Nucleus accumbens (tissue), 56 donors: ENCODE results near the gene CLDN9.

Experiments used
- DNase-seq, 56 donors: peaks; one replicate each; lab custom pipeline; 2025; lab: John Stamatoyannopoulos, UW

The CLDN9 gene

GRCh38 chr16:3015865-3016521 lies 3.3 kb downstream of the CLDN9 start:
- DNase-seq = no peak

DNA sequence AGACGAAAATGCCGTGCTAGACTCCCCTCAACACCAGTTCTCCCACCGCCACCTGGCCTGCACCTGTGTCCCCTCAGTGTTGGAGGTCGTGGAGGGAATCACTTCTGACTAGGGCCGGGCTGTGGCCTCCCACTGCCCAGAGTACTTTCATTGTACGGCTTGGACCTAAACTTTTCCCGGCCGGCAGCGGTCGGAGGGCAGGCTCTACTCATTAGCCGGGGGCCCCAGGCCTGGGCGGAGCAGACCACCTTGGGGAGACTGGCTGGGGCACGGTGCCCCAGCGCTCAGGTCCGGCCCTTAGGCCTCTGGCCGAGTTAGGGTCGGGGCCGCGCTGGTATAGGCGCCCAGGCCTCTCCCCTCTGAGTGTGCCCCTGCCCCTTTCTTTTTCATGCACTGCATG lies 4.6 kb downstream of the CLDN9 start:
- DNase-seq = no peak

GRCh38 chr16:3017794-3018506 lies 5.2 kb downstream of the CLDN9 start, which contains the start of gene CLDN6:
TSS of gene CLDN6 (minus strand) at chr16:3018183. CDS start at chr16:3016021, 2,162 bp downstream.
- DNase-seq = peak in 2 of 56 donors; percentile 6 to 50

DNA sequence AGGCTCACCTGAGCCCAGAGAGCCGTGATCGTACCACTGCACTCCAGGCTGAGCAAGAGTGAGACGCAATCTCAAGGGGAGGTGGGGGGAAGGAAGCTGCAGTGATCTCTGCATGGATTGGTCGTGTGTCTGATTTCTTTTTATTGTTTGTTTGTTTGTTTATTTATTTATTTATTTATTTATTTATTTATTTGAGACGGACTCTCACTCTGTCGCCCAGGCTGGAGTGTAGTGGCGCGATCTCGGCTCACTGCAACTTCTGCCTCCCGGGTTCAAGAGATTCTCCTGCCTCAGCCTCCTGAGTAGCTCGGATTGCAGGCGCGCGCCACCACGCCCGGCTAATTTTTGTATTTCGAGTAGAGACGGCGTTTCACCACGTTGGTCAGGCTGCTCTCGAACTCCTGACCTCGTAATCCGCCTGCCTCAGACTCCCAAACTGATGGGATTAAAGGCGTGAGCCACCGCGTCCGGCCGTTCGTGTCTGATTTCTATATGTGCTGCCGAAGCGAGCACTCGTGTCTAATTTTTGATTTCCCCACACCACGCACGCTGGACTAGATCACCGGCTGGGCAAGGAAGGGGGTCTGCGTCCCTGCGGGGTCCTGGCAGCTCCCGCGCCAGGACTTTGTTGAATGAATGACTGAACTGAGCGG lies 7.0 kb downstream of the CLDN9 start:
- no peak for DNase-seq

DNA sequence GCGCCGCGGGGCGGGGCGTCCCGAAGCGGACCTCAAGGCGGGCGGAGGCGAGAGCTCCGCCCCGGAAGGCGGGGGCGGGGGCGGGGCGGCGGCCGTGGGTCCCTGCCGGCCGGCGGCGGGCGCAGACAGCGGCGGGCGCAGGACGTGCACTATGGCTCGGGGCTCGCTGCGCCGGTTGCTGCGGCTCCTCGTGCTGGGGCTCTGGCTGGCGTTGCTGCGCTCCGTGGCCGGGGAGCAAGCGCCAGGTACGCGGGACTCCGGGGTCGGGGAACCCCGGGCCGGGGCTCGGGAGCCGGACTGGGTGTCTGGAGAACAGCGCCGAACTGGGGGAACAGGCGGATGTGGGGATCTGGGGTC lies 7.5 kb downstream of the CLDN9 start, which contains the start of gene TNFRSF12A:
Gene TNFRSF12A (plus strand): TSS at position 122 of the 357 bp plus-strand sequence. CDS start 30 bp downstream, at position 152.
- DNase-seq = peak in 30 of 56 donors; percentile 7 to 64 (median 25)

DNA sequence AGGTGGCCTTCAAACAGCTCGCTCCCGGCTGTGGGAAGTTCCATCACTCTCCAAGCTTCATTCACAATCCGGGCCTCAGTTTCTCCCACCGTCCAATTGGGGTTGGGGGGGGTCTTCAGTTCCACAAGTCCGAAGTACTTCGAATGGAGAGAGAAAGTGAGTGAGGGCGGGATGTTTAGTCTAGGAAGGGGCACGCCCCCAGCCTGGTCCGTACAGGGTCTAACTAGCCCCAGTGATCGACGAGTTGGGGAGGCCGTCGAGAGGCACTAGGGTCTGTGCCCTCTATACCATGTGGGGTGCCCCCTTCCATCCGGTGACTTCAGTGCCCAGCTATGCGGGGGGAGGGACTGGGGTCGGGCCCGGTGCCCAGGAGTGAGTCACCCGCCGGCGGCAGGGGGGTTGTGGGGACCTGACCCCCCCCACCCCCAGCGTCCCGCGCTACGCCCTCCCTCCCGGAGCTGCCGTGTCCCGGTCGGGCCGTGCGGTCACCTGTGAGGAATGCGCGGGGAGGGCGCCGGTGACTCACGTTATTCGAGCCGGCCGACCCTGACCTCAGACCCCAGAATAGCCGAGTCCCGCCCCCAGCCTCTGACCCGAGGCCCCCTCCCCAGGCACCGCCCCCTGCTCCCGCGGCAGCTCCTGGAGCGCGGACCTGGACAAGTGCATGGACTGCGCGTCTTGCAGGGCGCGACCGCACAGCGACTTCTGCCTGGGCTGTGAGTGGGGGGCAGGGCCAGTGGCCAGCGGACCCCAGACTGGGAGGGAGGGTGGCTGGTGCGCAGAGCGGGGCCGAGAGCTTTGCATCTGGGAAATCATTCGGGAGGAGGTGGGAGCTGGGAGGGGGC lies 8.1 kb downstream of the CLDN9 start:
- peak in 22 of 56 donors; percentile 7 to 86 (median 29) for DNase-seq

GRCh38 chr16:3021449-3022207 lies 8.9 kb downstream of the CLDN9 start:
- DNase-seq = peak in 25 of 56 donors; percentile 7 to 70 (median 29)

DNA sequence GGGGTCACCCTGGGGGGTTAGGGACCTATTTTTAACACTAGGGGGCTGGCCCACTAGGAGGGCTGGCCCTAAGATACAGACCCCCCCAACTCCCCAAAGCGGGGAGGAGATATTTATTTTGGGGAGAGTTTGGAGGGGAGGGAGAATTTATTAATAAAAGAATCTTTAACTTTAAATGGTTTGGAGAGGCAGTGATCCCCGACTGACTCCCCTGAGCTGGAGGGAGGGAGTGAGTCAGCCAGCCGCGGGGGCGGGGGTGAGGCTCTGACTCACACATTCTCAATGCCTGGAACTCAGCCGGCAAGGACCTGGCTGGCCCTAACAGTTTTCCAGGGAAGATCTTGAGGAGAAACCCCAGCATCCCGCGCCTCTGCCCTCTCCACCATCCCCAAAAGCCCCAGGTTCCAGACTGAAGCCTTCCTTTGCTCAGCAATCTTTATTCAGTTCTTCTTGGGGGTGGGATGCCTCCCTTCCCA lies 9.5 kb downstream of the CLDN9 start:
- DNase-seq = peak in 45 of 56 donors; percentile 5 to 89 (median 58)

- peak in 5 of 56 donors; percentile 8 to 49 (median 39) for DNase-seq
Measured at GRCh38 chr16:3022684-3023414, 10.1 kb downstream of the CLDN9 start.

DNA sequence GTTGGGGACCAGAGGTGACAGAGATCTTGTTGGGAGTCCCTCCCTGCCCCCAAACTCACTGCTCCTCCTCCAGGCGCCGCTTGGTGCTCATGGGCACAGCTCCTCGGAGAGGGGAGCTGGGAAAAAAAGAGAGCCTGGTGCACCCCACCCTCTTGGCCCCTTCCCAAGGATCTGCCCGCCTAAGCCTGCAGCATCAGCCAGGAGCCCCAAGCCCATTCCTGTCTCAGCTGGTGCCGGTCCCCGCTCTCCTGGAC lies 10.6 kb downstream of the CLDN9 start:
- peak in 34 of 56 donors; percentile 21 to 76 (median 59) for DNase-seq

DNA sequence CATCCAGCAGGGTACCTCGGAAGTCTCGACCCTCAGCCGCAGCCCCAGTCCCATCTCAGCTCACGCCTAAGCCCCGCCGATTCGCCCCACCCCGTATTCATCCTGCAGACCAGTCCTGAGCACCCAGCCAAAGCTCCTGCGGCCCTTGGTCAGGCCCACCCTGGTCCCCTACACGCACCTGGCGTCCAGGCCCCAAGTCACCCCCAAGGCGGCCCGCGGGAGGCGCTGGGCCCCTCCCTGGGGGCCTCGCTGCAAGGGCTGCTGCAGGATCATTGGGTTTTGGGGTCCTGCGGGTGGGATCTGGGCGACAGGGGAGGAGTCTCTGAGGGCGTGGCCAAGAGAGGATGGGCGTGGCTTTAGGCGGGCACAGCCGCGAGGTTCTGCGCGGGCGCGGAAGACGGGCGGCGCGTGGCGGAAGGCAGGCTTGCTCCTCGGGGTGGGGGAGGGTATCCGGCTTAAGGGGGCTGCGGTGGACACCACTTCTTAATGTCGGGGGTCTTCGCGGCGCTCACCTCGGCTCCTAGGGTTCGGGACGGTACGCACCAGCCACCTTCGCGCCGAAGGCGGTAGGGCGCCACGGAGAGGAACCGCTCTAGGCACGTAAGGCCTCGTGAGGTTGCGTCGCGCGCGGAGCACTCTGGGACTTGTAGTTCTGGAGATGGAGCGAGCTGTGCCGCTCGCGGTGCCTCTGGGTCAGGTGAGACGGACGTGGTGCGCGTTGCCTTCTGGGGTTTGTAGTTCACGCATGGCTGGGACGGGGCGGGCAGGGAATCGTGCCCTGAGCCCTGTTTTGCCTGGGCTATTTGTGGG lies 11.2 kb downstream of the CLDN9 start, which contains the start of the genes HCFC1R1 and THOC6:
Gene HCFC1R1 (minus strand): TSS at position 274 of the 810 bp plus-strand sequence. CDS start 1 bp downstream, at position 273.
Gene THOC6 (plus strand): TSS at position 367 of the 810 bp plus-strand sequence. CDS start 292 bp downstream, at position 659.
- peak; percentile 77 to 98 (median 95) for DNase-seq

DNA sequence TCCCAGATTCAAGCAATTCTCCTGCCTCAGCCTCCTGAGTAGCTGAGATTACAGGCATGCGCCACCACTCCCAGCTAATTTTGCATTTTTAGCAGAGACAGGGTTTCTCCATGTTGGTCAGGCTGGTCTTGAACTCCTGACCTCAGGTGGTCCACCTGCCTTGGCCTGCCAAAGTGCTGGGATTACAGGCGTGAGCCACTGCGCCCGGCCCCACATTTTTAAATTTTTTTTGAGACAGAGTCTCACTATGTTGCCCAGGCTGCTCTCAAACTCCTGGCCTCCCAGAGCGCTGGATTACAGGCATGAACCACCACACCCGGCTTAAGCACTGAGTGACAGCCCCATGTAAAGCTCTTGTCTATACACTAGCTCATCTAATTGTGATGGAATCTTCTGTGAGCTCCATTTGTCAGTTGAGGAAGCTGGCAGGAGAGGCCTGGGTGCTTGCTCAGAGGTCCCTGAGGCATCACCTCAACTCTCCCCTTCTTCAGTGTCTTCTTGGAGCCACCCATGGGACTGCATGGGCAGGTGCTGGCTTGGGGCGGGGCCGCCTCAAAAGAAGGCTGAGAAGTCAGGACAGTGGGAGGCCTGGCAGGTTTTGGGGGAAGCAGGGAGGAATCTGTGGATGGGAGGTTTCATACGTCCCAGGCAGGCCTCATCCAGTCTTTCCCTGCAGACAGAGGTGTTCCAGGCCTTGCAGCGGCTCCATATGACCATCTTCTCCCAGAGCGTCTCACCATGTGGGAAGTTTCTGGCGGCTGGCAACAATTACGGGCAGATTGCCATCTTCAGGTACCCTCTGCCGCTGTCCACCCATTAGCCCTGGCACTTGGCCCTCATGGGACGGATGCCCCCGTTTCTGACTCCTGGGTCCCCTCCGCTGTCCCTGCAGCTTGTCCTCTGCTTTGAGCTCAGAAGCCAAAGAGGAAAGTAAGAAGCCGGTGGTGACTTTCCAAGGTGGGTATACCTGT lies 12.6 kb downstream of the CLDN9 start:
- DNase-seq = no peak

DNA sequence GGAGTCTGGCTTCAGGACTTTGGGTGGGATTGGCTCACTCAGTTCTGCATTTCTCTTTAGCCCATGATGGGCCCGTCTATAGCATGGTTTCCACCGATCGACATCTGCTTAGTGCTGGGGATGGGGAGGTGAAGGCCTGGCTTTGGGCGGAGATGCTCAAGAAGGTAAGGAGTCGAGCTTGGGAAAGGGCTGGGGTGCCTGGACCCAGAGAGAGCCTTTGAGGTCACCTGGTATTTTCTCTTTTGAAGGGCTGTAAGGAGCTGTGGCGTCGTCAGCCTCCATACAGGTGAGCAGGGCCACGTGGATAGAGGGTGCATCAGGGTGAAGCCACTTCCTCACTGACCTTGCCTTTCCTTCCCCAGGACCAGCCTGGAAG lies 13.3 kb downstream of the CLDN9 start:
- no peak for DNase-seq

DNA sequence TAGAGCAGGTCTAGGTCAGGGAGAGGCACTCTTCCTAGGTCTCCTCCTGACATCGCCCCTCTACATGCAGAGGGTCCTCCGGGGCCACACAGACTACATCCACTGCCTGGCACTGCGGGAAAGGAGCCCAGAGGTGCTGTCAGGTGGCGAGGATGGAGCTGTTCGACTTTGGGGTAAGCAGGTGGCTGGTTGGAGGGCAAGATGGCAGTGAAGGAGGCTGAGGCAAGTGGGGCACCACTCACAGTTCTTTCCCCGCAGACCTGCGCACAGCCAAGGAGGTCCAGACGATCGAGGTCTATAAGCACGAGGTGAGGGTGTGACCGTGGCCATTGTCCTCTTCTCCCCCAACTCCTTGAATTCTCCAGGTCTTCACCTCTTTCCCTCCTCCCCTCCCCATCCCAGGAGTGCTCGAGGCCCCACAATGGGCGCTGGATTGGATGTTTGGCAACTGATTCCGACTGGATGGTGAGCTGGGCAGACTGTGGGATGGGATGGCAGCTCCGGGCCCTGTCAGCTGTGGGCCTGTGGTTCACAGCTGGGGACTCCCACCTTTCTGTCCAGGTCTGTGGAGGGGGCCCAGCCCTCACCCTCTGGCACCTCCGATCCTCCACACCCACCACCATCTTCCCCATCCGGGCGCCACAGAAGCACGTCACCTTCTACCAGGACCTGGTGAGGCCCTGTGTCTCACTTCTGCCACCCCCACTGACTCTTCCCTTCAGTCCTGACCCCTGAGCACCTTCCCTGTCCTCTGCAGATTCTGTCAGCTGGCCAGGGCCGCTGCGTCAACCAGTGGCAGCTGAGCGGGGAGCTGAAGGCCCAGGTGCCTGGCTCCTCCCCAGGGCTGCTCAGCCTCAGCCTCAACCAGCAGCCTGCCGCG lies 14.1 kb downstream of the CLDN9 start:
- no peak for DNase-seq

- no peak for DNase-seq
Measured at GRCh38 chr16:3027489-3027795, 14.7 kb downstream of the CLDN9 start.
